GM18861 (cell line): ENCODE measurements around the gene MAPKAPK2.
A peak's percentile ranks its signal among the peaks of the same experiment; 100 is the strongest.
"Not testable (repeated sequence)": the region's sequence is repeated elsewhere in the genome, so short reads cannot be mapped to it uniquely, and the experiment has no call there.

Source experiments
- ATAC-seq: cut with Tn5 transposase; IDR thresholded peaks from one replicate; pipeline ENCODE4 v1.9.1; 2021; ENCODE audit not compliant: unreplicated experiment

Gene MAPKAPK2

DNA sequence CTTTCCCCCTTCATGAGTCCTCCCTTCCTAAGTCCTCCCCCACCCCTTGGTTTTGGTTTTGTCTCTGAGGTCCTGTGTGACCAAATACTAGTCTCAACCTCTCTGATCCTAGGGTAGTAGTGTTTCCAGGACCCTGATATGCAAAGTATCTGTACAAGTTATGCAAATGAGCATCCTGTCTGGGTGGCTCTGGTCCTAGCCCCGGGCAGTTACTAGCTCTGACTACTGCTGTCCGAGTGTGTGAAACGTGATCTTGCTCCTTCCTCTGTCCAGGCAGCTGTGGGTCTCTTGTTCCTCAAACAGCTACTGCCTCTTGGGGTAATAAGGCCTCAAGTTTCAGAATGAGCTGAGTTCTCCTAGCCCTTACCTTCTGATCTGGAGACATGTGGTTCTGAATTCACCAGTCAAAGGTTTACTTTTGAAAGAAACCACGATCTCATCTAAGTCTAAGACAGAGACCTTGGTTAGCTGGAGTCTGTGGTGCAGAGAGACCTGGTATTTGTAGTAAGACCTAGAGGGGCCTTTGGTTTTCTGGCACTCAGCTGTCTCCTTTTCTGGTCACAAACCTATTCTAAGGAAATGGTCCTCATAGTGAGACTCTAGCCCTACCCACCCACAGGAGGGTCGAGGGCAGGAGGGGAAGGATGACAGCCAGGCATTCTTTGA is 54.8 kb downstream of the MAPKAPK2 start:
- ATAC-seq = peak; percentile 79

DNA sequence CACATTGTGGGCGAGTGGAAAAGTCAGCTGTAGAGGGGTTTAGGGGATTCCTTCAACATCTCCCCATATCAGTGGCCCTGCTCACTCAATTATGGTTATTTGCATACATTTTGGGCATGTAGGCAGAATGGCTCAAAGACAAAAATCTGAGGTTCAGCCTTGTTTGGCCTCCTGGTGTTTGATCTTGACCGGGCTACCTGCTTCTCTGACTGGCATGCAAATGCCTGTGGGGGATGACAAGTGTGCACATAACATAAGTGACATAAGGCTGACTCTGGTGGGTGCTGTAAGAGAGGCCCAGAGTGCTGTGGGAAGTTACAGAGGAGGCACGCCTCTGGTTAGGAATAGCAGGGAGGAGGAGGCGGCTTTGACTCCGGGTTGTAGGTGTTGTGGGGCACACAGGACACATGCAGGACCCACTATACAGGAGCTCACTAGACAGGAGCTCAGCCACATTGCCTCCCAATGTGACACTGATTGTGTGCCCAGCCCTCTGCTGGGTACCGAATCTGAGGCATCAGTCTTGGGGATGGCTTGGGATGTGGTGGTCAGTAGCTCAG is 56.5 kb downstream of the MAPKAPK2 start:
- ATAC-seq = no peak

DNA sequence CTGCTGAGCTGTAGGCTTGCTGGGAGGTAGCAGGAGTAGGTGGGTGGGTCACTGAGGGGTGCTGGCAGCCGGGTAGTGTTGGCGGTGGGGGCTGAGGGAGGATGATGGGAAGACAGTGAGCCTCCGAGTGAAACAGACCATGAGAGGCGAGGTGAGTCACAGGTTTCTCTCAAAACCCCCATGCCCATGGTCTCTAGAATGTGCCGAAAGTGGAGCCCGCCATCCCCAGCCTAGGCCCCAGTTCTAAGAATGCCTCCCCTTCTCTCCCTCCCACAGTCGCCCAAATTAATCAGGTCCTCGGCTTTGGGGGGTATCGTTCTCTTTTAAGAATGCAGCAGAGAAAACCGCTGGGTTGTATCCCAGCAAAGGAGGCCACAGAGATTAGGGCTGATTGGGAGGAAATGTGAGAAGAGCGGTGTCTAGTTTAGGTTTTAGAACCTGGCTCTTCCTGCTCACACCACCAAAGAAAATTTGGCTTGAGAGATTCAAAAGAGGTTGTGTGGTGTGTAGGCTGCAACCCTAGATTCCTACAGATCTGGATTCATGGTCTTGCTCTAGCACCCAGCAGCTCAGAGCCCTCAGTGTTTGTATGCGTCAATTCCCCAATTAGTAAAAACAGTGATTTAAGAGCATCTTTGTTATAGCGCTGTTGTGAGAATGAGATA is 58.1 kb downstream of the MAPKAPK2 start:
- no peak for ATAC-seq

DNA sequence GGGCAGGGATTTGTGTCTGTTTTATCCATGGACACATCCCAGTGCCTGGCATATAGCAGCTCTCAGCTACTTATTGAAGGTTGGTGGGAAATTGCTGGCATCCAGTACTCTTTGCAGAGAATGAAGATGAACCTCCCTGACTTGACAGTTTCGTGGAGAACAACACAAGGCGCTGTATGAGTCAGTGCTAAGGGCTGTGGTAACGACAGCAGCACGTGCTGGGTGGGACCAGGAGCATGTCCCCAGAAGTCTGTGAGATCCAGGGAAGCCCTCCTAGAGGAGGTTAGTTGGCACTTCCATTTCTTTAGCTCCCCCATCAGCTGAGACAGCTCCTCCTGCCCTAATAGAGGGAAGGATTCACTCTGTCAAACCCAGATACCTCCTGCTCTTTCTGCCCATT is 60.0 kb downstream of the MAPKAPK2 start:
- no peak for ATAC-seq

DNA sequence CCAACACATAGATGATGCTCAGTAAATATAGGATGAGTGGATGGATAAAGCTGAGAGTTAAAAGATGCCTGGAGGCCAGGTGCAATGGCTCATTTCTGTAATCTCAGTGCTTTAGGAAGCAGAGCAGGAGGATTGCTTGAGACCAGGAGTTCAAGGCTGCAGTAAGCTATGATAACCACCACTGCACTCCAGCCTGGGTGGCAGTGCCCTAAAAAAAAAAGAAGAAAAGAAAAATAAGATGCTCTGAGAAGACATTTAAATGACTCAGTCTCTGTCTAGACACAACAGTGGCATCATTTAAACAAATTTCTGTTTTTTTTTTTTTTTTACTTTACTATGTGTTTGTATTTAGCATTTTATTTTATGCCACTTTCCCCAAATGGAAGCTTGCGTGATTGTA is 60.6 kb downstream of the MAPKAPK2 start:
- no peak for ATAC-seq

DNA sequence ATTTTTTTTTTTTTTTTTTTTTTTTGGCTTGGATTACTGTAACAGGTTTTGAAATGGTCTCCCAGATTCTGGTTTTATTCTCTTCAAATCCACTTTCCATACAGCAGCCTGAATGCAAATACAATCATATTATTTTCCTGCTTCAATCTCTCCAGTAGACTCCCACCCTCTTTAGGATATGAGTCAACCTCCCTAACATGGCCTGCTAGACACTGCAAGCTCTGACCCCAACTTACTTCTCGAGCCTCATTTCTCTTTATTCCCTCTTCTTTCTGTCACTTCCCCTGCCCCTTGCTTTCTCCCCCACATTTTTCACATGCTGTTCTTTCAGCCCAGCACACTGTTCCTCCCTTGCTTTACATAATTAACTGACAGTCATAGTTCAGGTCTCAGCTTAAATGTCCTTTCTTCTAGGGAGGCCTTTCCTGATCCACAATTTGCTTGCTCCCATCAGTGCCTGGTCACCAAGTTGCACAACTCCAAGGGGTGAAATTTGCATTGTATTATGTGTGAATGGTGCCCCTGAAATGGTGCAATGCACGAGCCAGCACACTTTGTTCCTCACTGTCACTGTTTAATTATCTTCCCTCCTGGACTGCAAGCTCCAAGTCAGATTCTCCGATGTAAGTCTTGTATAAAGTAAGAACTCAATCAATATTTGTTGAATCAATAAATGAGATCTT is 63.8 kb downstream of the MAPKAPK2 start:
- no peak for ATAC-seq

DNA sequence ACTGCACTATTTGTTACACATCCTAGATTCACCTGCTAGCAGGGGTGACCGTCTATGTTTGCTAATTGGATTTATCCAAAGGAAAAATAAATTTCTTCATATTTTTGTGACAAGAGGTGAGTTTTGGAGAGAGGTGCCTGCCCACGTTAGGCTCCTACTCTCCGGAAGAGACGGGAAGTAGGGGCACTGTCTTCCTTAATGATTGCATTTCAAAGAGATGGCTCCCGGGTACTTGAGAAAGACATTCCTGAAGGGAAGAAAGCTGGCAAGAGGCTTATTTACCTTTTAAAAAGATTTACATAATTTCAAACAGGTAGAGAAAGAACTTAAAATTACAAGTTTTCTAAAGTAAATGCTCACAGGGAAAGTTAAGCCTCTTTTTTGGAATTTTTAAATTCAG is 67.2 kb downstream of the MAPKAPK2 start:
- ATAC-seq = no peak

DNA sequence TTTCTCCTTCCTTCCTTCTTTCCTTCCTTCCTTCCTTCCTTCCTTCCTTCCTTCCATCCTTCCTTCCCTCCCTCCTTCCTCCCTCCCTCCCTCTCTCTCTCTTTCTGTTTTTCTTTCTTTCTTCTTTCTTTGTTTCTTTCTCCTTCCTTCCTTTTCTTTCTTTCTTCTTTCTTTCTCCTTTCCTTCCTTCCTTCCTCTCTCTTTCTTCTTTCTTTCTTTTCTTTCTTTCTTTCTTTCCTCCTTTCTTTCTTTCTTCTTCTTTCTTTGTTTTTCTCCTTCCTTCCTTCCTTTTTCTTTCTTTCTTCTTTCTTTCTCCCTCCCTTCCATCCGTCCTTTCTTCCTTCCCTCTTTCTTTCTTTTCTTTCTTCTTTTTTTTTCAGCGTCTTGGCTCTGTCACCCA is 67.8 kb downstream of the MAPKAPK2 start:
- ATAC-seq = no peak

DNA sequence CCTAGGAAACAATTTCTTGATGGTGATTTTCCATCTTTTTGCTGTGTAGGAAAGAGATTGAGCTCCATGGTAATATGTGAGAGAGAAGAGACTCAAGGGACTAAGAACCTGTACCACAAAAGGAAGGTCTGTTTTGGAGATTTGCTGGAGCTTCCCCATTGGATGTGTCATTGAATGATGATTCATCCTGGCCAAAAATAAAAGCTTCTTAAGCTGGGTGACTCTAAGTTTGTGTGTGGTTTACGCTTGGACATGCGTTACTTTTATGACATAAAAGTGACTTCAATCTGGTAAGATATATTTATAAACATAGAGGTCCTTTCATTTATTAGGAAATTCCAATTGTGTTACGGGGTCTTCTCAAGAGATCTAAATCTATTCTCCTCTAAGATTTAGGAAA is 68.4 kb downstream of the MAPKAPK2 start:
- ATAC-seq = no peak

DNA sequence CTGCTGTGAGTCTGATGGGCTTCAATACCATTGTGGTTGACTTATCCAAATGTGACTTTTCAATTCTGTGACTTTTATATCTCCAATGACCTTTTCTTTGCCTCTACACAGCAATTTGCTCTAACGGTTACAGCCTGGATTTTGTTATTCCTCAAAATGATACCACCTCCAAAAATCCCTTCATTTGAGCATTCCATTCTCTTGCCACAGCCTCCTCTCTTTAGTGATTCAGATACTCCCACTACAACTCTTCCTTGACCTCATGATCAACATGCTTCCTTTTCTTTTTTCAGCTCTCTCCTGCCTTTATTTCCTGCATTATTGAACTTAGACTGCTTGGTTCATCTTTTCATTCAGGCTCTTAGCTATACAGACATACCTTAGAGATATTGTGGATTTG is 69.3 kb downstream of the MAPKAPK2 start:
- no peak for ATAC-seq

DNA sequence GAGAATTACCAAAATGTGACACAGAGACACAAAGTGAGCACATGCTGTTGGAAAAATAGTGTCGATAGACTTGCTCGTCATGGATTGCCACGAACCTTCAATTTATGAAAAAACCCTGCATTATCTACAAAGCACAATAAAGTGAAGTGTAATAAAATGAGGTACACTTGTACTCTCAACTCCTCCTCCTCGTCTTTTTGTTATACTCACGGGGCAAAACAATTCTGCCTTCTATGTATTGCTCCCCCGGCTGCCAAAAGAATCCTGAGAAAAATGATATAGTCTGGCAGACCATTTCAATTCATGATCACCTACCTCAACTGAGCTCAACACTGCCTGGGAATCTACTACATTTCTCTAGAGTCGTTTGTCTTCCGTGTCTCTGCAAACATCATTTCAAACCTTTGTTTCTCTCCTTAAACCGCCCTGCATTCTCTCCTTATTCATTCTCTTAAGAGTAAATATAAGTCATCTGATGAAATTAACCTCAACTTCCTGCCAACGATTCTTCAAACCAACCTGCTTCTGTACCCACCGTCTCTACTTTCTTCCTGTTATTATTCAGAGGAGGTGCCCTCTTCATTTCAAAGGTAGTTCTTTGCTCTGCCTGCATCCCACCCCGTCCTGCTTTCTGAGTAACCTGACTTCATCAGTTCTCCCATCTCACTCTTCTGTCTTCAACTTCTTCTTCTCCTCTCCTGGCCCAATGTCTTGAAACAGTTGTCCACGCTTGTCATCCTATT is 73.0 kb downstream of the MAPKAPK2 start:
- ATAC-seq = no peak

DNA sequence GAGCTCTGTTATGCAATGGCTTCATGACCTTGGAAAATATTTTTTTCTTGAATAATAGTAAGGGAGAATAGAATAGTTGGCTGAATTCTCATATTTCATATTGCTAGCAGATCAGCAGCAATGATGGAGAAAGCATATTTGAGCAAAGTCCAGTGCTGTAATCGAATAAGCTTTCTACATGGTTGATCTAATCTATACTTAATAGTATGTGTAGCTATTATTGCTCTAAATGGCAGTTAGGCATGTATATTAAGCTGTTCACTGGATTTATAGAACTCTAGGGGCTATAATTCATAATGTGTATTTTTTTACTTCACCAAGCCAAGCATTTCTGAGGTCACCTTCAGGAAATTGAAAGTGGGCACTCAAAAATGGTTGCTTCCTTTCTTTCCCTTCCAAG is 75.9 kb downstream of the MAPKAPK2 start:
- no peak for ATAC-seq

DNA sequence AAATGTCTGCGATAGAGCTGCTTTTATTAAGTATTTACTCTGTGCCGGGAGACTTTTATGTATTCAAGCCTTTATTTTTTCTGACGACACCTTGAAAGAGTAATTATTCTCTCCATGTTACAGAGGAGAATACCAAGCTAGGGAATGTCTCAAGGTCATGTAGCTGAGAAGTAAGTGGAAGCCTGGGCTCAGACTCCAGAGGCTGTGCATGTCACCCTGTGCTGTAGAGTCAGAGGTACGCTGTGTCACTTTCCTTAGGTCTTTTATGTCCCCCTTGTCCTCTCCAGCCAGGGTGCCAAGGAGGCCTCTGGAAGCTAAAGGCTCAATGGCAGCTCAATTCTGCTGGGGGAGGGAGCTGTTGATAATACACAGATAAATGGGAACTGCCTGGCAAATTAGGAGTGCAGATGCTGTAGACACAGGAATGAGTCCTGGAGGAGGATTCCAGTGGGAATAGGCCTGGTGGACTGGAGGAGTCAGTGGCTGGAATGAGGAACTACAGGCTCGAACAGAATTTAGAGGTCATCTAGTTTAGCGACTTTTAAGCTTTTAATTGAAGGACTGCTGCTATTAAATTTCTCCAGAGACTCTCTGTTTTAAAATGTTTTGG is 76.6 kb downstream of the MAPKAPK2 start:
- no peak for ATAC-seq

DNA sequence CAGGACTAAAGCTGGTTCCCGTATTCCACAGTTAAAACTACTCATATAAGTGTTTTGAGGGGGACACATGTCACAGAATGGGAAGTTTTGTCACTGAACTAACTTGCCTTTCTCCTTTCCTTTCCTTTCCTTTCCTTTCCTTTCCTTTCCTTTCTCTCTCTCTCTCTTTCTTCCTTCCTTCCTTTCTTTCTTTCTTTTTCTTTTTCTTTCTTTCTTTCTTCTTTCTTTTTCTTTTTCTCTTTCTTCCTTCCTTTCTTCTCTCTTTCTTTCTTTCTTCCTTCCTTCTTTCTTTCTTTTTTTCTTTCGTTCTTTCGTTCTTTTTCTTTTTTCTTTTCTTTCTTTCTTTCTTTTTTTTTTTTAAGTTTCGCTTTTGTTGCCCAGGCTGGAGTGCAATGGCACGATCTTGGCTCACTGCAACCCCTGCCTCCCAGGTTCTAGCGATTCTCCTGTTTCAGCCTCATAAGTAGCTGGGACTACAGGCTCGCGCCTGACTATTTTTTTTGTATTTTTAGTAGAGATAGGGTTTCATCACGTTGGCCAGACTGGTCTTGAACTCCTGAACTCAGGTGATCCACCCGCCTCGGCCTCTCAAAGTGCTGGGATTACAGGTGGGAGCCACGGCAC is 78.1 kb downstream of the MAPKAPK2 start:
- ATAC-seq = not testable (repeated sequence)

DNA sequence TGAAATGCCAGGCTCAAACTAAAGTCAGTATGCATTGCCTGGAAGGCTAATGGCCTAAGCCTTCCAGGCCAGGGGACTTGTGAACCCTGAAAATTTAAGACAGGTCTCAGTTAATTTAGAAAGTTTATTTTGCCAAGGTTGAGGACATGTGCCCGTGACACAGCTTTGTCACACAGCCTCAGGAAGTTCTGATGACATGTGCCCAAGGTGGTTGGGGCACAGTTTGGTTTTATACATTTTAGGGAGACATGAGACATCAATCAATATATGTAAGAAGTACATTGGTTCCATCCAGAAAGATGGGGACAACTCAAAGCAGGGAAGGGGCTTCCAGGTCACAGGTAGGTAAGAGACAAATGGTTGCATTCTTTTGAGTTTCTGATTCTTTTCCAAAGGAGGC is 81.1 kb downstream of the MAPKAPK2 start:
- ATAC-seq = not testable (repeated sequence)

DNA sequence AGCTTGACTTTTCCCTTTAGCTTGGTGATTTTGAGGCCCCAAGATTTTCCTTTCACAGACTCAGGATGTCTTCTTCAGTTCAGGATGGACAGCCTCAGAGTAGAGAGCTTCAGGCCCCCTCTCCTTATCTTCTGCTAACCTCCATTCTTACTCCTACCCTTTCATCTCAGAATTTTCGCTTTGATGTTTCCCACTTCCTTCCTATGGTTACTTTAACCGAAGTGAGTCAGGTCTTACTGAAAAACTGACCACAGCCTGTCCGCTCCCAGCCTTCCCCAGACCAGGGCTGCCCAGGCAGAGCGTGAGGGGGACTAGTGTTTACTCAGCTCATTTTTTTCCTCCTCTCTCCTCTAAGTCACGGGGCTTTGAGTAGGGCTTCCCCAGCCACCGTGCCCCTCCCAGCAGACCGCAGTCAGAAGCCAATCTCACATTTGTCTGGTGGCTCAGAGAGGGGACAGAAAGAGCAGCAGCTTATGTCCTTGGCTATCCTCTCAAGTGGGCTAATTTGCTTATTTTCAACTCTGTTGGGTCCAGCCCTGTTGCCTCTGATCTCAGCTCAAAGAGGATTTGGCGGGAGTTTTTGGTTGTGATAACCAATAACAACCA is 81.6 kb downstream of the MAPKAPK2 start:
- ATAC-seq = no peak

DNA sequence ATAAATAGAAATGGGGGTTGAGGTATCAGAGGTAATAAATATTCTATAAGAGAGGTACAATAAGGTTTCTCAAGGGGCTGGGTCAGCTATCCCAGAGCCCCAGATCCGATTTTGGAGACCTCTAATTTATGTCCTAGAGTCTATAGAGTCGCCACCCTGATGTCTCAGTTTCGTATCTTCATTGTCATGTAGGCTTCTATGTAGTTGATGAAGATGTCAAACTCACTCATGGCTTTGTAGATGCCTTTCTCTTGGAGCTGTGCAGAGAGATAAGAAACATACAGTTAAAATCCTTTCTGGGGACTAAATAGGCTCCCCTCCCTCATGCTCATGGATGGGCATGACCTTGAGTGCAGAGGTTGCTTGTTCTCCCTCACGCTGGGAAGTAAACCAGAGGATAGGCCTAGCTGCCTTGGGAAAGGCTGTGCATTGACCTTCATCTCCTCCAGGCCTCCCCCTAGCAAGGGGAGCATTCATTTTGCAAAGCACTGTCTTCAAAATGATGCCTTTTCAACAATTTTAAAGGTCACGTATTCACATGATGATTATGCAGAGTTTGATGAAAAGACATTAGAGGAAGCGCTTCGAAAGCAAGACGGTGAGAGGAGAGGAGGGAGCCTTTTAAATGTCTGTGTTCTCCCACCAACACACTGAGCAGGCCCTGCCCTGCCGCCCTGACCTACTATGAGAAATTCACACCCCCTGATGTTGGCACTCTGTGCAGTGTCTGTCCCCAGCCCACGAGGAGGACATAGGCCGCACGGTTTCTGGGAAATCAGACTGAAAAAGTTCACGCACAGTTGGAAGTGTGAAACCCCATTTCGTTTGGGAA is 84.0 kb downstream of the MAPKAPK2 start:
- no peak for ATAC-seq

DNA sequence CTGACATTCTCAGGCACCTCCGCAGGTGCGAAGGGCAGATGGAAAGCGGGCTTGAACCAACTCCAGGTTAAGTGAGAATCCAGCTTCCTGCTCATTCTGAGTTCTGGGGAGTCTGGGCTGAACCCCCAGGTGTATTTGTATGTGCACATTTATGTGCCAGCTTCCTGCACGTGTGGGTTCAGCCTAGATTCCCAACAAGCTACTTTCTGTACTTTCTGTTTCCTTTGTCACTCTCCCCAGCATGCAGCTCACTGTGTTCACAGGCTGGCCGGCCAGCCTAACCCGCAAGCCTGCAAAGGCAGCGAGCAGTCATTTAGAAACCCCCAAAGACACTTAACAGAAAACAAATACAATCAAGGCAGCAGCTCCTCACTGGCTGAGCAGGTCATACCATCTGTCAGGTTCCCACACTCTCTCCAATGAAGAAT is 84.6 kb downstream of the MAPKAPK2 start:
- ATAC-seq = peak; percentile 67
